IMR-90 (cell line): ENCODE data around the gene SCARF2. TPM values are rescaled to one million over a fixed set of nuclear protein-coding genes. Genes with fewer than 3 reads are reported as not detected.
"Not testable (repeated sequence)": the region's sequence is repeated elsewhere in the genome, so short reads cannot be mapped to it uniquely, and the experiment has no call there.

Source experiments
- ATAC-seq: fragments of 200-7000 bp; cut with Tn5 transposase; 2 replicates; pipeline ENCODE4 v1.9.1; 2020; ENCODE audit warnings: low read depth, mild to moderate bottlenecking, moderate library complexity
- BruUV-seq: library from RNA; stranded (reverse); fragments of 400-500 nt; replicated peaks from 2 replicates; lab custom pipeline; 2021; lab: Mats Ljungman, UMichigan
- CTCF ChIA-PET: fragments of 300-600 bp; formaldehyde crosslinking; extraction: SDS; loops from one replicate; lab custom pipeline; 2021; ENCODE audit warnings: antibody characterized with exemption; lab: Yijun Ruan, JAX
- POLR2A ChIA-PET: fragments of 300-600 bp; sonication (Branson Sonifier 250); formaldehyde crosslinking; loops from one replicate; lab custom pipeline; 2022; ENCODE audit warnings: antibody characterized with exemption; ENCODE audit not compliant: unreplicated experiment; lab: Charles Lee
- DNase-seq: peaks from one replicate; pipeline ENCODE4 v3.0.0; 2013
- H2AFZ ChIP-seq: replicated peaks from 2 replicates; pipeline ENCODE3; 2013; ENCODE audit warnings: low read length, mild to moderate bottlenecking; ENCODE audit not compliant: poor library complexity
- H2AK5ac ChIP-seq: 2 replicates; pipeline ENCODE4 v1.6.1; 2013; ENCODE audit warnings: low read depth, low read length, inconsistent platforms
- H2AK9ac ChIP-seq: replicated peaks from 2 replicates; pipeline ENCODE3; 2013; ENCODE audit warnings: mild to moderate bottlenecking, low read depth, low read length, moderate library complexity; ENCODE audit not compliant: poor library complexity
- H2BK120ac ChIP-seq: 2 replicates; pipeline ENCODE4 v1.6.1; 2013; ENCODE audit warnings: low read depth, low read length, inconsistent platforms
- H2BK15ac ChIP-seq: 3 replicates; pipeline ENCODE4 v1.6.1; 2013; ENCODE audit warnings: low read depth, low read length, inconsistent platforms
- H2BK20ac ChIP-seq: 2 replicates; pipeline ENCODE4 v1.6.1; 2013; ENCODE audit warnings: low read depth, mild to moderate bottlenecking, inconsistent platforms, low read length, moderate library complexity
- H2BK5ac ChIP-seq: 2 replicates; pipeline ENCODE4 v1.6.1; 2013; ENCODE audit warnings: mild to moderate bottlenecking, low read depth, low read length, inconsistent platforms; ENCODE audit not compliant: poor library complexity, severe bottlenecking
- H3K14ac ChIP-seq: replicated peaks from 2 replicates; pipeline ENCODE4 v1.6.1; 2013; ENCODE audit warnings: low read depth, low read length, inconsistent platforms
- H3K18ac ChIP-seq: 2 replicates; pipeline ENCODE4 v1.6.1; 2013; ENCODE audit warnings: low read depth, low read length, control low read depth
- H3K23ac ChIP-seq: 2 replicates; pipeline ENCODE4 v1.6.1; 2013; ENCODE audit warnings: low read depth, low read length, inconsistent platforms
- H3K27ac ChIP-seq: 2 replicates; pipeline ENCODE4 v1.5.1; 2013; ENCODE audit warnings: mild to moderate bottlenecking, control low read depth, low read length; ENCODE audit not compliant: insufficient read depth
- H3K27me3 ChIP-seq: 2 replicates; pipeline ENCODE4 v1.6.1; 2013; ENCODE audit warnings: low read length; ENCODE audit not compliant: control insufficient read depth, insufficient read depth
- H3K36me3 ChIP-seq: 2 replicates; pipeline ENCODE4 v1.6.1; 2013; ENCODE audit warnings: low read length, mixed read lengths; ENCODE audit not compliant: control insufficient read depth, insufficient read depth
- H3K4ac ChIP-seq: 2 replicates; pipeline ENCODE4 v1.6.1; 2013; ENCODE audit warnings: low read depth, low read length, inconsistent platforms
- H3K4me1 ChIP-seq: 2 replicates; pipeline ENCODE4 v1.6.1; 2013; ENCODE audit warnings: low read length, mixed read lengths; ENCODE audit not compliant: control insufficient read depth, insufficient read depth
- H3K4me2 ChIP-seq: 2 replicates; pipeline ENCODE4 v1.6.1; 2013; ENCODE audit warnings: low read depth, mild to moderate bottlenecking, control low read depth, low read length, moderate library complexity
- H3K4me3 ChIP-seq: 2 replicates; pipeline ENCODE4 v1.5.1; 2013; ENCODE audit warnings: low read depth, mild to moderate bottlenecking, control low read depth, low read length, moderate library complexity; ENCODE audit not compliant: insufficient read depth
- H3K56ac ChIP-seq: 2 replicates; pipeline ENCODE4 v1.6.1; 2013; ENCODE audit warnings: low read length, inconsistent platforms; ENCODE audit not compliant: insufficient read depth; ENCODE audit errors: extremely low read depth
- H3K79me1 ChIP-seq, 2 experiments: 2 replicates each; pipeline ENCODE4 v1.6.1; 2013; ENCODE audit warnings: low read length in 2 of 2, inconsistent platforms in 1 of 2, low read depth in 1 of 2
- H3K9ac ChIP-seq: 2 replicates; pipeline ENCODE4 v1.6.1; 2013; ENCODE audit warnings: low read depth, low read length, control low read depth
- H3K9me1 ChIP-seq: 2 replicates; pipeline ENCODE4 v1.6.1; 2013; ENCODE audit warnings: low read length, inconsistent platforms; ENCODE audit not compliant: insufficient read depth
- H3K9me3 ChIP-seq: 2 replicates; pipeline ENCODE4 v1.6.1; 2013; ENCODE audit warnings: low read length; ENCODE audit not compliant: control insufficient read depth, insufficient read depth
- H4K20me1 ChIP-seq: 2 replicates; pipeline ENCODE4 v1.6.1; 2013; ENCODE audit warnings: low read length, inconsistent platforms; ENCODE audit not compliant: insufficient read depth
- H4K5ac ChIP-seq: 2 replicates; pipeline ENCODE4 v1.6.1; 2013; ENCODE audit warnings: mild to moderate bottlenecking, low read depth, low read length, control low read depth
- H4K8ac ChIP-seq, 2 experiments: 2 replicates each; pipeline ENCODE4 v1.6.1; 2013; ENCODE audit warnings: low read depth in 2 of 2, low read length in 2 of 2, control low read depth in 1 of 2, inconsistent platforms in 1 of 2
- H4K91ac ChIP-seq: 2 replicates; pipeline ENCODE4 v1.6.1; 2013; ENCODE audit warnings: low read depth, low read length, inconsistent platforms; ENCODE audit not compliant: insufficient read depth
- WGBS, 2 experiments: methylation state at CpG; one replicate each; pipeline versions ENCODE4 v1.1.5 to v1.1.7; 2013; ENCODE audit warnings: missing lambda C conversion rate in 2 of 2; ENCODE audit not compliant: insufficient read length in 1 of 2; ENCODE audit errors: extremely low coverage in 2 of 2; 5-methylcytosine and 5-hydroxymethylcytosine counted together
- dilution Hi-C: fragments of 300-500 bp; cut with HindIII; formaldehyde crosslinking; loops from one replicate; pipeline ENCODE4 v1.14.3; 2018; ENCODE audit warnings: low sequenced_read_pairs; ENCODE audit not compliant: unreplicated experiment
- in situ Hi-C: fragments of 300-500 bp; cut with MboI; formaldehyde crosslinking; loops from 3 replicates; pipeline ENCODE4 v1.14.3; 2019; ENCODE audit warnings: low sequenced_read_pairs, inconsistent platforms, mixed read lengths
- intact Hi-C: fragments of 100-400 bp; cut with micrococcal nuclease; formaldehyde crosslinking; loops from 2 replicates; pipeline ENCODE4 v1.10.0; 2022
- polyA plus RNA-seq, 3 experiments: library from polyadenylated mRNA; depleted of rRNA; stranded (reverse); fragments of >200 nt; gene quantifications; 2 replicates each; pipeline ENCODE4 v1.2.3, GENCODE V29; 2012; ENCODE audit warnings: low replicate concordance in 1 of 3
- total RNA-seq: library from RNA; depleted of rRNA; stranded (reverse); fragments of >200 nt; gene quantifications from 2 replicates; pipeline ENCODE4 v1.2.3, GENCODE V29; 2012

Gene SCARF2
- total and polyA plus RNA-seq, 2 of the 4 experiments (the other 2 are of a cell fraction): 3.4 to 37.0 TPM

GRCh38 chr22:20451129-20451778 lies 13.6 kb upstream of the SCARF2 start:
- intact Hi-C loops, H3K27me3 ChIP-seq, H4K20me1 ChIP-seq, BruUV-seq, H4K5ac ChIP-seq, H3K4me3 ChIP-seq, H2BK15ac ChIP-seq, H2BK20ac ChIP-seq, H2AK5ac ChIP-seq, H2AFZ ChIP-seq, H4K8ac ChIP-seq, H2AK9ac ChIP-seq, H3K9me3 ChIP-seq, H3K23ac ChIP-seq, ATAC-seq, H3K4me1 ChIP-seq, dilution Hi-C loops, H3K27ac ChIP-seq, H2BK120ac ChIP-seq, H3K14ac ChIP-seq, DNase-seq, H3K18ac ChIP-seq, H3K4ac ChIP-seq, H4K91ac ChIP-seq, H3K56ac ChIP-seq, POLR2A ChIA-PET, H3K9me1 ChIP-seq, H3K9ac ChIP-seq, H2BK5ac ChIP-seq, H3K4me2 ChIP-seq: not testable (repeated sequence)
- 96% methylated on average over 6 of the region's 15 CpGs; no CpG with 5 or more reads in 1 of the 2 experiments for WGBS, 2 experiments
- peaks cover 0 to 12% of the 10 kb centered on the region in 2 experiments; a peak in 2 of 4 replicates for H3K79me1 ChIP-seq
- CTCF ChIA-PET: interaction anchor here (1.1 kb wide), 1 partner anchor 33 kb away, joined by 4 read pairs; no protein-coding TSS in a partner anchor
- in situ Hi-C loops: loop anchor here (10.0 kb wide), 2 partner anchors 56 to 296 kb away; partner anchors contain the start of genes CCDC188 and ZNF74
- peaks cover 15% of the 10 kb centered on the region for H3K36me3 ChIP-seq
